Measurements from ENCODE around the gene SPEG.

The SPEG gene

DNA sequence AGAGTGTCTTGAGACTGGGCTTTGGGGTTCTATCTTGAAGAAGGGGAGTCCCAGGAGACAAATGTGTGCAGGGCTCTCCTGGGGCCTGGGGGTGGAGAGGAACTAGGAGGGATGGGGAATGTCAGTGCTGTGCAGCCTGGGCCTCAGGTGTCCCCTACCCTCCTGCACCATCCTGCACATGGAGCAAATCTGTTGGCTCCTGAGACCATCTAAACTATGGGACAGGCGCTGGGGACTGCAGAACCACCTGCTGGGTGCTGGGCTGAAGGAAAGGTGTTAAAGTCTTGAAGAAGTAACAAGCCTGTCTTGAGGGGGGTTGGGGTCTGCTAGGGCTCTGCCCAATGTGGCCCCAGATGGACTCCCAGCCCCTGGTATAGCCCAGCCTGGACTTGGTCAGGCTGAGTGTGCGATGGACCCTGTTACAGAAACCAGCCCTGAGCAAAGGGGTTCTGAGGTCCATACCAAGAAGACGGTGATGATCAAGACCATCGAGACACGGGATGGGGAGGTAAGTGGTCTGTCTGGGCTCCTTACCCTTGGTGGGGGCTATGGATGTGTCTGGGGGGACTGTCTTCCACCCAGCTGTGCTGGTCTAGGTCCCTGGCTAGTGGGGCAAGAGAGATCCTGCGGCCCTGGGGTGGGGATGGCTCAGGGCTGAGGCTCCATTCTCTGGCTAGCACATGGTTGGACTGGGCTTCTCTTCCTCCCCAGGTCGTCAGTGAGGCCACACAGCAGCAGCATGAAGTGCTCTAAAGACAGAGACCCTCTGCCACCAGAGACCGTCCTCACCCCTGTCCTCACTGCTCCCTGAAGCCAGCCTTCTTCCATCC, 9.2 kb upstream of the SPEG start:
- H3K27ac Mint-ChIP-seq: no peak overlapping the region
- H3K27me3 Mint-ChIP-seq (ENCODE audit: low read depth): peaks cover 18% of the 10 kb centered on the region
- no peaks in the 10 kb centered on the region for H3K36me3 Mint-ChIP-seq (ENCODE audit: low read depth)
- H3K9me3 Mint-ChIP-seq: no peaks in the 10 kb centered on the region
- H3K4me3 Mint-ChIP-seq: no peak overlapping the region
- no peaks in the 10 kb centered on the region for H3K4me1 Mint-ChIP-seq (ENCODE audit: low read depth)

GRCh38 chr2:219426068-219426443, 8.6 kb upstream of the SPEG start:
- H3K4me3 Mint-ChIP-seq: no peak overlapping the region
- no peaks in the 10 kb centered on the region for H3K4me1 Mint-ChIP-seq (ENCODE audit: low read depth)
- H3K36me3 Mint-ChIP-seq (ENCODE audit: low read depth): no peaks in the 10 kb centered on the region
- no peak overlapping the region for H3K27ac Mint-ChIP-seq
- peaks cover 14% of the 10 kb centered on the region for H3K27me3 Mint-ChIP-seq (ENCODE audit: low read depth)
- no peaks in the 10 kb centered on the region for H3K9me3 Mint-ChIP-seq

GRCh38 chr2:219426534-219427136, 8.0 kb upstream of the SPEG start:
- Mint-ChIP-seq H3K27ac (no peak overlapping the region), H3K4me1 (ENCODE audit: low read depth) (no peaks in the 10 kb centered on the region), H3K4me3 (no peak overlapping the region), H3K36me3 (ENCODE audit: low read depth) (no peaks in the 10 kb centered on the region), H3K9me3 (no peaks in the 10 kb centered on the region), H3K27me3 (ENCODE audit: low read depth) (peaks cover 20% of the 10 kb centered on the region)

DNA sequence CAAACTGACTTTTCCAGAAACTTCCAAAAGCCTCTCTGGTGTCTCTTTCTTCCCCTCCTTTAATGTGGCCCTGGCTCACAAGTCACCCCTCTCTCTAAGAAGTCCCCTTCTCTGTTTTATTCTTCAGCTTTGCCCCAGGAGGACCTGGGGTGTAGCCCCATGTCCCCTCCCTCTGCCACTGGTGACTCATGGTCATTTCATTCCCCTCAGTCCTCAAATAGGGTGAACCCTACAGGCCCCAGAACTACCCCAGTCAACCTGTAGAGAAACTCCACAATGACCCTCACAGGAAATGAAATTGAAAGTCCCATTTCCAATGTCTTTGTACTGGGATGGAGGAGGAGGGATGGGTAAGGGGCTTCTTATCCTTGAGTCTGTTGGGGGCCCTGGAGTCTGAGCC, 6.2 kb upstream of the SPEG start:
- peaks cover 28% of the 10 kb centered on the region for H3K27me3 Mint-ChIP-seq (ENCODE audit: low read depth)
- no peak overlapping the region for H3K27ac Mint-ChIP-seq
- no peaks in the 10 kb centered on the region for H3K36me3 Mint-ChIP-seq (ENCODE audit: low read depth)

GRCh38 chr2:219429958-219430606, 4.6 kb upstream of the SPEG start:
- peaks cover 1% of the 10 kb centered on the region for H3K4me1 Mint-ChIP-seq (ENCODE audit: low read depth)
- H3K27ac Mint-ChIP-seq: no peak overlapping the region
- H3K9me3 Mint-ChIP-seq: no peaks in the 10 kb centered on the region
- no peaks in the 10 kb centered on the region for H3K36me3 Mint-ChIP-seq (ENCODE audit: low read depth)
- peaks cover 37% of the 10 kb centered on the region for H3K27me3 Mint-ChIP-seq (ENCODE audit: low read depth)
- H3K4me3 Mint-ChIP-seq: no peak overlapping the region

More for the DNA sequence above, 6.2 kb upstream of the SPEG start:
- Mint-ChIP-seq H3K4me1 (ENCODE audit: low read depth) (peaks cover 1% of the 10 kb centered on the region), H3K9me3 (no peaks in the 10 kb centered on the region), H3K4me3 (no peak overlapping the region)

DNA sequence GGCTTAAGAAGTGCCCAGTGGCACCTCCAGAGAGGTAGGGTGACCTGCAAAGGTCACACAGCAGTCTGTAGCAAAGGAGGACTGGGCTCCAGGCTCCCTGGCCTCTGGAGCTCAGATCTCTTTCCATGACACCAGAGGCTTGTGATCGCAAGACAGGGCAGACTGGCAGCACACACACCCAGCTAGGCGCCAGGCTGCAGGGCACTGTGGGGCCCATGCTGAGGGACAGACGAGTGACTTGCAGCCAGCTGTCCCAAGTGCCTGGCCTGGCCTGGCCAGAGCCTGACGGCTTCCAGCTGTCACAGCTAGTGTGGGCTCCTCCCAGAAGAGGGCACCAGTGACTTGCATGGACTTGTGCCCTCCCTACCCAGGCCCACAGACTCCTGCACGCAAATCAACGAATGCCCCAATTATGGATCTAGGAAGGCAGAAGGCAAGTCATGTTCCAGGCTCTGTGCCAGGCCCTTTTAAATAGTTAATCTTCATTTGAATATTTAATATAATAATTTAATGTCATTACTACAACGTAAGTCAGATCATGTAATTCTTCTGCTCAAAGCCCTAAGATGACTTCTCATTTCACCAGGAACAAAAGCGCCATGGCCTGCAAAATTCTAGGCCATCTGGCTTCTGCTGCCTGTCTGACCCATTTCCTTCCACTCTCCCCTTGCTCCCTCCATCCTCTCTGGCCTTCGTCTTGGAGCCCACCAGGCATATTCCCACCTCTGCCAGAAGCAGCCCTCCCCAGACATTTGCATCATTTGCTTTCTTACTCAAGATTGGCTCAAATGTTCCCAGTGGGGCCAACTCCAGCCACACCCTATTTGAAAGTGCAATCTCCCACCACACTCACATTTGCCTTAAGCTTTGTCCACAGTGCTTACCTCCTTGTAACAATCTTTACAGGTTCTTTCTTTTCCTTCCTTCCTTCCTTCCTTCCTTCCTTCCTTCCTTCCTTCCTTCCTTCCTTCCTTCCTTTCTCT, 3.7 kb upstream of the SPEG start:
- peaks cover 1% of the 10 kb centered on the region for H3K4me1 Mint-ChIP-seq (ENCODE audit: low read depth)
- H3K27me3 Mint-ChIP-seq (ENCODE audit: low read depth): peaks cover 45% of the 10 kb centered on the region
- no peaks in the 10 kb centered on the region for H3K9me3 Mint-ChIP-seq
- no peaks in the 10 kb centered on the region for H3K36me3 Mint-ChIP-seq (ENCODE audit: low read depth)
- H3K4me3 Mint-ChIP-seq: no peak overlapping the region
- H3K27ac Mint-ChIP-seq: no peak overlapping the region

- H3K9me3 Mint-ChIP-seq: no peaks in the 10 kb centered on the region
- peaks cover 43% of the 10 kb centered on the region for H3K27me3 Mint-ChIP-seq (ENCODE audit: low read depth)
- H3K36me3 Mint-ChIP-seq (ENCODE audit: low read depth): no peaks in the 10 kb centered on the region
- no peak overlapping the region for H3K27ac Mint-ChIP-seq
- H3K4me3 Mint-ChIP-seq: no peak overlapping the region
- H3K4me1 Mint-ChIP-seq (ENCODE audit: low read depth): peaks cover 1% of the 10 kb centered on the region
Observed at GRCh38 chr2:219433666-219434467, 776 bp upstream of the SPEG start.

DNA sequence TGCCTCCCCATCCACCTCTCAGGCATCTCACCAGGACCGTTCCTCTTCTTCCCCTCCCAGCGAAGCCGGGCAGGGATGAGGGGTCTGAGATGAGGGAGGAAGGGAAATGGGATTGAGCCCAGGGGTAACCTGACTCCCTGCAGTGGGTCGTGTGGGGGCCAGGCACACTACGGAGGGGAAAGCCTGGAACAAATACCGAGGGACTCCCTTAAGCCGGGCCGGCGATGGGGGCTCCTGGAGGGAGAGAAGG, 250 bp upstream of the SPEG start:
- peaks cover 39% of the 10 kb centered on the region for H3K27me3 Mint-ChIP-seq (ENCODE audit: low read depth)
- peaks cover 1% of the 10 kb centered on the region for H3K4me1 Mint-ChIP-seq (ENCODE audit: low read depth)
- no peak overlapping the region for H3K27ac Mint-ChIP-seq
- H3K36me3 Mint-ChIP-seq (ENCODE audit: low read depth): no peaks in the 10 kb centered on the region
- no peaks in the 10 kb centered on the region for H3K9me3 Mint-ChIP-seq
- no peak overlapping the region for H3K4me3 Mint-ChIP-seq

- H3K36me3 Mint-ChIP-seq (ENCODE audit: low read depth): no peaks in the 10 kb centered on the region
- H3K4me3 Mint-ChIP-seq: no peak overlapping the region
- H3K27me3 Mint-ChIP-seq (ENCODE audit: low read depth): peaks cover 37% of the 10 kb centered on the region
- no peaks in the 10 kb centered on the region for H3K9me3 Mint-ChIP-seq
- H3K4me1 Mint-ChIP-seq (ENCODE audit: low read depth): peaks cover 2% of the 10 kb centered on the region
- H3K27ac Mint-ChIP-seq: no peak overlapping the region
Observed at GRCh38 chr2:219435701-219436100, 1.1 kb downstream of the SPEG start.

DNA sequence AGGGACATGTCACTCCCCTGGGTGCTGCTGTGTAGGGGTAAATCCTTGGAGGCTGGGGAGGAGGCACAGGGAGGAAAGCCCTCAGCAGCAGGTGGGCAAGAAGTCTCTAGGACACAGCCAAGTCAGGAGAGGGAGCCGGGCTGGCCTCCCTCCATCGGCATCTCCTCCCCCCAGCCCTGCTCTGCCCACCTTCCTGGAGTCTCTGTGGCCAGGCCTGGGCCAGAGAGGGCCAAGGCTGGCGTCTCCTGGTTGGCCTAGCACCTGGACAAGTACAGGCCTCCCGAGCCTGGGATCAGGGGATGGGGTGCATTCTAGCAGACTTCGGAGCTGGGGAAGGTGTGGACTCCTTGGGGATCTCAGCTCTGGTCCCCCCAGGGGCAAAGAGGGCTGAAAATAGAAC, 1.8 kb downstream of the SPEG start:
- H3K4me3 Mint-ChIP-seq: no peak overlapping the region
- peaks cover 6% of the 10 kb centered on the region for H3K4me1 Mint-ChIP-seq (ENCODE audit: low read depth)
- peaks cover 40% of the 10 kb centered on the region for H3K27me3 Mint-ChIP-seq (ENCODE audit: low read depth)
- no peak overlapping the region for H3K27ac Mint-ChIP-seq
- no peaks in the 10 kb centered on the region for H3K36me3 Mint-ChIP-seq (ENCODE audit: low read depth)
- no peaks in the 10 kb centered on the region for H3K9me3 Mint-ChIP-seq

DNA sequence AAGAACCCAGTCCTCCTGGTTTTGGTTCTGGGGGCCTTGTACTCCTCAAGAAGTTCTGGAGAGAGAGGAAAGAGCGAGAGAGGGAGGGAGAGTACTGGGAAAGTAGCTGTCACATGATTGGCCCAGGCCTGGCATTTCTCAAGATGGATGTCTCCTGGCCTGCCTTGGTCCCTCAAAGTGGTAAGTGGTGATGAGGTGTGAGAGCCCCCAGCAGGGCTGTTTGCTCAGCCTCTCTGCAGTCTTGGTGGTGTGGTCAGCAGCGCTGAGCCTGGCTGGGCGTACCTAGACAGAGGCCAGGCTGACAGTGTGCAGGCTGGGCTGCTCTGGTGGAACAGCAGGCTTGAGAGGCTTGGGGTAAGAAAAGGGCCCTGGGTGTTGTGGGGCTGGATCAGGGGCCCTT, 2.5 kb downstream of the SPEG start:
- no peaks in the 10 kb centered on the region for H3K9me3 Mint-ChIP-seq
- no peak overlapping the region for H3K4me3 Mint-ChIP-seq
- H3K27ac Mint-ChIP-seq: no peak overlapping the region
- peaks cover 40% of the 10 kb centered on the region for H3K27me3 Mint-ChIP-seq (ENCODE audit: low read depth)
- peaks cover 6% of the 10 kb centered on the region for H3K4me1 Mint-ChIP-seq (ENCODE audit: low read depth)
- H3K36me3 Mint-ChIP-seq (ENCODE audit: low read depth): no peaks in the 10 kb centered on the region

- H3K27me3 Mint-ChIP-seq (ENCODE audit: low read depth): peaks cover 44% of the 10 kb centered on the region
- H3K9me3 Mint-ChIP-seq: no peaks in the 10 kb centered on the region
- H3K27ac Mint-ChIP-seq: no peak overlapping the region
- no peaks in the 10 kb centered on the region for H3K36me3 Mint-ChIP-seq (ENCODE audit: low read depth)
- H3K4me3 Mint-ChIP-seq: no peak overlapping the region
- H3K4me1 Mint-ChIP-seq (ENCODE audit: low read depth): peaks cover 7% of the 10 kb centered on the region
Observed at GRCh38 chr2:219437690-219438206, 3.1 kb downstream of the SPEG start.

GRCh38 chr2:219438453-219438852, 3.8 kb downstream of the SPEG start:
- Mint-ChIP-seq H3K27me3 (ENCODE audit: low read depth) (peaks cover 45% of the 10 kb centered on the region), H3K9me3 (no peaks in the 10 kb centered on the region), H3K36me3 (ENCODE audit: low read depth) (no peaks in the 10 kb centered on the region), H3K4me1 (ENCODE audit: low read depth) (peaks cover 8% of the 10 kb centered on the region), H3K4me3 (no peak overlapping the region), H3K27ac (no peak overlapping the region)

GRCh38 chr2:219439506-219439905, 4.9 kb downstream of the SPEG start:
- no peaks in the 10 kb centered on the region for H3K9me3 Mint-ChIP-seq
- H3K27ac Mint-ChIP-seq: no peak overlapping the region
- peaks cover 43% of the 10 kb centered on the region for H3K27me3 Mint-ChIP-seq (ENCODE audit: low read depth)
- H3K4me3 Mint-ChIP-seq: no peak overlapping the region
- H3K36me3 Mint-ChIP-seq (ENCODE audit: low read depth): no peaks in the 10 kb centered on the region
- peaks cover 8% of the 10 kb centered on the region for H3K4me1 Mint-ChIP-seq (ENCODE audit: low read depth)

Data from T-helper 1 cell treated with Interleukin-12 subunit alpha and Interleukin-12 subunit beta and Interleukin-4 antibody, amounts not matched to agents 30 μg/mL and 1 μg/mL, for 36 hours (primary cell).